Measurements from ENCODE around the gene EPYC.

EPYC gene

GRCh38 chr12:90958347-90958746, 46.4 kb downstream of the EPYC start:
- DNase-seq (ENCODE audit: low read depth), result no peak

- DNase-seq (ENCODE audit: low read depth), result no peak
These were observed 49.9 kb downstream of the EPYC start, which contains the start of gene CCER1 for GRCh38 chr12:90954921-90955320. CCER1 (minus strand) TSS chr12:90955176; CDS start chr12:90954742, 434 bp downstream.

- DNase-seq (ENCODE audit: low read depth), result no peak
These were observed 50.3 kb downstream of the EPYC start for GRCh38 chr12:90954428-90954827.

- no peak for DNase-seq (ENCODE audit: low read depth)
These were observed 50.8 kb downstream of the EPYC start for GRCh38 chr12:90953956-90954421.

GRCh38 chr12:90951432-90952105, 53.2 kb downstream of the EPYC start:
- DNase-seq (ENCODE audit: low read depth), result no peak

- no peak for DNase-seq (ENCODE audit: low read depth)
These were observed 56.9 kb downstream of the EPYC start for GRCh38 chr12:90947869-90948268.

- peak; percentile 49 for DNase-seq (ENCODE audit: low read depth)
These were observed 59.6 kb downstream of the EPYC start for GRCh38 chr12:90945070-90945649.

- DNase-seq (ENCODE audit: low read depth), result peak; percentile 15
These were observed 61.5 kb downstream of the EPYC start for GRCh38 chr12:90943255-90943654.

GRCh38 chr12:90940872-90941499, 63.8 kb downstream of the EPYC start:
- DNase-seq (ENCODE audit: low read depth), result peak; percentile 73

GRCh38 chr12:90939382-90939781, 65.4 kb downstream of the EPYC start:
- DNase-seq (ENCODE audit: low read depth), result no peak

GRCh38 chr12:90938451-90938850, 66.3 kb downstream of the EPYC start:
- DNase-seq (ENCODE audit: low read depth), result peak; percentile 80

- DNase-seq (ENCODE audit: low read depth), result no peak
These were observed 67.1 kb downstream of the EPYC start for GRCh38 chr12:90937651-90938050.

- no peak for DNase-seq (ENCODE audit: low read depth)
These were observed 68.4 kb downstream of the EPYC start for GRCh38 chr12:90936230-90937005.

- DNase-seq (ENCODE audit: low read depth), result no peak
These were observed 79.2 kb downstream of the EPYC start for GRCh38 chr12:90925562-90925961.

GRCh38 chr12:90924406-90924805, 80.4 kb downstream of the EPYC start:
- no peak for DNase-seq (ENCODE audit: low read depth)

- peak; percentile 69 for DNase-seq (ENCODE audit: low read depth)
These were observed 82.6 kb downstream of the EPYC start for GRCh38 chr12:90922145-90922627.

GRCh38 chr12:90921536-90921935, 83.2 kb downstream of the EPYC start:
- DNase-seq (ENCODE audit: low read depth), result no peak

- no peak for DNase-seq (ENCODE audit: low read depth)
These were observed 84.5 kb downstream of the EPYC start for GRCh38 chr12:90920222-90920621.

GRCh38 chr12:90917431-90917830, 87.3 kb downstream of the EPYC start:
- DNase-seq (ENCODE audit: low read depth), result no peak

- DNase-seq (ENCODE audit: low read depth), result no peak
These were observed 88.3 kb downstream of the EPYC start for GRCh38 chr12:90916516-90916915.

- no peak for DNase-seq (ENCODE audit: low read depth)
These were observed 89.4 kb downstream of the EPYC start for GRCh38 chr12:90915353-90915752.

All from amniotic epithelial cell (primary cell).